NCI-H748 (cell line): ENCODE measurements around the gene DNAJC1.
"Not testable (repeated sequence)": the region's sequence is repeated elsewhere in the genome, so short reads cannot be mapped to it uniquely, and the experiment has no call there.

ENCODE experiments used
- DNase-seq: peaks from one replicate; lab custom pipeline; 2025; ENCODE audit not compliant: unreplicated experiment; lab: John Stamatoyannopoulos, UW

The DNAJC1 gene

GRCh38 chr10:22003177-22003963 is at the start of gene DNAJC1:
Gene DNAJC1, minus strand, starts transcription at chr10:22003730. Its CDS starts 296 bp downstream, at chr10:22003434.
- DNase-seq = peak; percentile 97

- no peak for DNase-seq
Measured at GRCh38 chr10:22053048-22053447, 49.5 kb upstream of the DNAJC1 start.

GRCh38 chr10:22049635-22050034 is 46.1 kb upstream of the DNAJC1 start:
- DNase-seq = no peak

GRCh38 chr10:22047812-22048211 is 44.3 kb upstream of the DNAJC1 start:
- DNase-seq = no peak

GRCh38 chr10:22043327-22043633 is 39.8 kb upstream of the DNAJC1 start:
- DNase-seq = no peak

DNA sequence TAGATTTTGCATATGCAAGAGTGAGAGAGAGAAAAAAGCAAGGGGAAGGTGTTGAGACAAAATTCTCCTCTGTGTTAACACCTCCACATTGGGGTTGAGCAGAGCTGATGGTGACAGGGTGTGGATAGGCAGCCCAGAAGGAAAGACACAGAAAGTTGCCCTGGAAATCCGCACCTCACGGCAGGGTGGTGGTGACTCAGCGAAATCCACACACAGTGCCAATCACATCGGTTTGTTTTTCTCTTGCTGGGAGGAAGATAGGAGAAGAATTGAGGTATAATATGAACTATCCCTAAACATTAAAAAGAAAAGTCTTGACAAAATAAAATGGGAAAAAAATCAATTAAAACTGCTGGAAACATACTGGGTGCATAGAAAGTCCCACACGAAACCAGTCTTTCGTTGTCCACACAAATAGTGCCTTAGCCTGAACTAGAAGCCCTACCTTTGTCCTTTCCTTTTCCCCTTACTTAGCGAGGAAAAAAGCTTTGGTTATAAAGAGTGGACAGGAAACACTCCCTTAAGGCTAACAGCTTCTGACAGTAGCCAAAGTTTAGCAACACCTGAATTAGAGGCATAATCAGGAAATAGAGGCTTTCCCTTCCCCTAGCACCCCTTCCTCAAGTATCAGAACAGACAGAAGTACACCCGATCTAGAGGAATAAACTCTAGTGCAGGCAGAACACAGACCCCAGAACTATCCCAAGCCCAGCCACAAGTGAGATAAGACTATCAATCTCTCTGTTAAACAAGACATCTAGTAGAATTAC is 39.2 kb upstream of the DNAJC1 start:
- no peak for DNase-seq

DNA sequence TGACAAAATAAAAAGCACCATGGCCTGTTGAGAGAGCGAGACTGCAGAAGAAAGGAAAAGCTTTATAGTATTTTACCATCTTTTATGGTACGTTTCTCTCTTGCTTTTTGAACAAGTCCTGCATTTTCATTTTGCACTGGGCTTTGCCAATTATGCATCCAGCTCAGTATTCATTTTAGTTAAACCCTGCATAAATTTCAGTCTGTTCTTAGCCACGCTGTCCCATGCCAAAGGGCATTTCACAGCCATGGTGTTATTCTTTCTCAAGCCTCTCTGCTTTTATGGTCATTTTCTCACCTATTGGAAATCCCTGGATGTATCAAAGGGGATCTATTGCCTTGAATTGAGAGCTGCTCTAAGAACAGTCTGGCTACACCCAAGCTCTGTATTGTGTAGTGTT is 30.8 kb upstream of the DNAJC1 start:
- no peak for DNase-seq

GRCh38 chr10:22032268-22032667 is 28.7 kb upstream of the DNAJC1 start:
- not testable (repeated sequence) for DNase-seq

DNA sequence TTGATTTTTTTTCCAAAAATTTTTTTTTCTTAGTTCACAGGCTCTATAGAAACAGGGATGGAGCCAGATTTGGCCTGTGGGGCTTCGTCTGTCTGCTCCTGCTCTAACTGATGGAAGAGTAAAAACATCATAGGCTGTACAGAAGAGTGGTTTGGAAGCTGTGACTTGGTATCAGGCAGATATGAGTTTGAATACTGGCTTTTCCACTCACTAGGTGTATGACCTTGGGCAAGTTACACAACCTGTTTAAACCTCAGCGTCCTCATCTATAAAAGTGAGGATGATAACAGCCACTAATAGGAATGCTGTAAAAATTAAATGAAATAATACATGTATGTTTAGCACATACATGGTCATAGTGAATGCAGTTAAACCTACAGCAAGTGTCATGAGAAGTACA is 26.9 kb upstream of the DNAJC1 start:
- no peak for DNase-seq

GRCh38 chr10:22029445-22030236 is 26.1 kb upstream of the DNAJC1 start:
- DNase-seq = no peak

- peak; percentile 2 for DNase-seq
Measured at GRCh38 chr10:22027364-22028238, 24.1 kb upstream of the DNAJC1 start.

DNA sequence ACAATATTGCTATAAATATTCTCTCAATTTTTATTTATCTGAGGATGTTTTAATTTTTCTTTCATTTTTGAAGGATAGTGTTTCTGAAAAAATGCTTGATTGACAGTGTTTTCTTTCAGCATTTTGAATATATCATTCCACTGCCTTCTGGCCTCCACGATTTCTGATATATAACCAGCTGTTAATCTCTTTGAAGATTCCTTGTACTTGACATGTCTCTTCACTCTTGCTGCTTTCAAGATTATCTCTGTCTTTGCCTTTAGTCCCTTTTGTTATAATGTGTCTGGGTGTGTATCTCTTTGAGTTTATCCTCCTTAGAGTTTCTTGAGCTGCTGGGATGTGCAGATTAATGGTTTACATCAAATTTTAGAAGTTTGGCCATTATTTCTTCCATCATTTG is 22.8 kb upstream of the DNAJC1 start:
- no peak for DNase-seq

DNA sequence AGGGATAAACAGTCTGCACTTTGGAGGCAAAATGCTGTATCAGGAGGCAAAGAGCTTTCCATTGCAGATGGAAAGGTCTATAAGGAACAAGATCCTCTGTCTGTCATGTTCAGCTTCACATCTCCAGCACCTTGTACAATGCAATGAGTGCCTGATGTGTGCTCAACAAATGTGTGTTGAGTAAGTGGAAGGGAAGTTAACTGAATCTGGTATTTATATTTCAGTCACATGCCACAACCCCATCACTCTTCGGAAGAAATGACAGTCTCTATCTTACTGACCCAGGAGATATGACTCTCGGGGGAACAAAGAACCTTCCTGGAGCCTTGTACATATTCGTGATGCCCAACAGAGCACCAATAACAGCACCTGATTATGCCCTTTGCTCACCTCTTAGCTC is 20.0 kb upstream of the DNAJC1 start:
- DNase-seq = no peak

DNA sequence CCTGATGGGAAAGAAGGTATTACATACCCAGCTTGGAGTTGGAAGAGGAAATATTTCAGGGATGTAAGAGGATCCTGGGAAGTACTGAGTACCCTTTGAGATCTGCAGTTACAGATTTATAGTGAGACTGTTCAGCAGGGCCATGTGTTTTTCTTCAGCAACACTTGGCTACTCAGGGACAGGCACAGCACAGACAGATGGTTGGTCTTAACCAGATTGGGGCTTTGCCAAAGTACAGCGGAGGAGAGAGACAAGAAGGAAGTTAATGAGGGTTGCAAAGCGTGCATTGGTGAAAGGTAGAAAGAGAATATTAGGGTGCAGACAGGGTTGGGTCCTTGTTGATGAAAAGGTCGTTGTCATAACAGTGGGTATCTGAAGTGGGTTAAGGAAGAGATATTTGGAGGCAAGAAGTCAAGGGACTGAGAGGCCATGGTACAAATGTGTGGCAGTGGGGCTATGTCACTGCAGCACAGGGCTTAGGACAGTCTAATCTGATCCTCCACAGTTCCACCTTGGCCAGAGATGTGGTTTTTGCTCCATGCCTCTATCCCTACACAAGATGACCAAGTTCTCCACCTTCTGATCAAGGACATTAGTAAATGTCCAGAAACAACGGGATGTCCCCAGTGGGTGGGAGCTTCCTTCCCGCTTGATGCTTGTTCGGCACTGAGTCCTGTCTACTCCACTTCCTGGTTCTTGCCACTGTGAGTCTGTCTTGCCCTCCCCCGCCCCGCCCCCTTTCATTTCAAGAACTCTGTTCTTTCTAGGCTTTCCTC is 18.9 kb upstream of the DNAJC1 start:
- DNase-seq = no peak

- not testable (repeated sequence) for DNase-seq
Measured at GRCh38 chr10:22021144-22021543, 17.6 kb upstream of the DNAJC1 start.

GRCh38 chr10:22017283-22018020 is 13.9 kb upstream of the DNAJC1 start:
- DNase-seq = peak; percentile 12

- DNase-seq = no peak
Measured at GRCh38 chr10:22016046-22016705, 12.6 kb upstream of the DNAJC1 start.

DNA sequence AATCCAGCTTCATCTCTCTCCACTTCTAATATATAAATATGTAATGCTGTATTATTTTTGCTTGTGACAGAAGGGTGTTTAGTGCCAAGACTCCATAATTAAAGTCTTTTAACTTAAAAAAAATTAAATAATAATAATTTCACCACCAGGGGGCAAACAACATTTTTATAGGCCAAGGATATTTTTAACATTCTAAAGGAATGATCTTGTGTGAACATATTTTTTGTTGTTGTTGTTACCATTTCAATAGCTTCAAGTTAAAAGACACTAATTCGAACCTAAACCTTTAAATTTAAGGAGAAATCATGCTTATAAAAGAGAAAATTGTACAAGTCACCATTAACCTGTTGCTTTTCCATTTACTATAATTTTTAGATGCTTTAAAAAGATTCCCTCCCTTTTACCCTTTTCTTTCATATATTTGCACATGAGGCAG is 7.5 kb upstream of the DNAJC1 start:
- peak; percentile 21 for DNase-seq

- DNase-seq = no peak
Measured at GRCh38 chr10:22010539-22010938, 7.0 kb upstream of the DNAJC1 start.
